Measurements from ENCODE around the gene THPO.

Gene THPO

GRCh38 chr3:184333190-184333589, 44.8 kb downstream of the THPO start:
- H3K4me3 ChIP-seq (replicated peaks; ENCODE audit: low read depth, low read length) = no peak overlapping the region
- no peak for TF ChIP-seq CTCF (IDR thresholded peaks at IDR 0.05; ENCODE audit: low read length, missing control alignments)
- DNase-seq (ENCODE audit: low read depth) = no peak

- peak; percentile 94 for DNase-seq (ENCODE audit: low read depth)
- no peak for TF ChIP-seq CTCF (IDR thresholded peaks at IDR 0.05; ENCODE audit: low read length, missing control alignments)
Measured at GRCh38 chr3:184332370-184333090, 45.5 kb downstream of the THPO start.

GRCh38 chr3:184328516-184328915, 49.5 kb downstream of the THPO start:
- no peak for TF ChIP-seq CTCF (IDR thresholded peaks at IDR 0.05; ENCODE audit: low read length, missing control alignments)
- no peak overlapping the region for H3K4me3 ChIP-seq (replicated peaks; ENCODE audit: low read depth, low read length)
- DNase-seq (ENCODE audit: low read depth) = no peak

More at GRCh38 chr3:184332370-184333090, 45.5 kb downstream of the THPO start:
- H3K4me3 ChIP-seq (replicated peaks; ENCODE audit: low read depth, low read length) = no peak overlapping the region

GRCh38 chr3:184327171-184327570, 50.8 kb downstream of the THPO start:
- TF ChIP-seq CTCF (IDR thresholded peaks at IDR 0.05; ENCODE audit: low read length, missing control alignments) = no peak
- no peak for DNase-seq (ENCODE audit: low read depth)
- no peak overlapping the region for H3K4me3 ChIP-seq (replicated peaks; ENCODE audit: low read depth, low read length)

- no peak for DNase-seq (ENCODE audit: low read depth)
- no peak for TF ChIP-seq CTCF (IDR thresholded peaks at IDR 0.05; ENCODE audit: low read length, missing control alignments)
- H3K4me3 ChIP-seq (replicated peaks; ENCODE audit: low read depth, low read length) = no peak overlapping the region
Measured at GRCh38 chr3:184325715-184326369, 52.2 kb downstream of the THPO start.

GRCh38 chr3:184325269-184325668, 52.7 kb downstream of the THPO start:
- H3K4me3 ChIP-seq (replicated peaks; ENCODE audit: low read depth, low read length) = no peak overlapping the region
- TF ChIP-seq CTCF (IDR thresholded peaks at IDR 0.05; ENCODE audit: low read length, missing control alignments) = no peak
- no peak for DNase-seq (ENCODE audit: low read depth)
